Esophagus squamous epithelium (tissue), 5 donors: ENCODE measurements around the gene PRELID2. TPM values are rescaled to one million over a fixed set of nuclear protein-coding genes. Genes with fewer than 3 reads are reported as not detected.

ENCODE experiments used
- DNase-seq: peaks from one replicate; lab custom pipeline; 2025; lab: John Stamatoyannopoulos, UW
- H3K27ac ChIP-seq, 4 donors: fragments of 200-600 bp; sonication (generic); one replicate each; pipeline ENCODE4 v1.5.1; 2016 to 2019; ENCODE audit warnings: mild to moderate bottlenecking in 1 of 4
- H3K27me3 ChIP-seq, 4 donors: fragments of 200-600 bp; sonication (generic); 1 replicate in 3 of 4; 2 replicates in 1 of 4; pipeline versions ENCODE4 v1.5.1 to v1.6.0; 2017 to 2021; ENCODE audit warnings: antibody characterized with exemption in 1 of 4
- H3K36me3 ChIP-seq, 3 donors: fragments of 200-600 bp; sonication (generic); one replicate each; pipeline ENCODE4 v1.5.1; 2016 to 2019
- H3K4me1 ChIP-seq, 3 donors: fragments of 200-600 bp; sonication (generic); one replicate each; pipeline ENCODE4 v1.5.1; 2017 to 2019
- H3K4me3 ChIP-seq, 4 donors: fragments of 200-600 bp; sonication (generic); 1 replicate in 3 of 4; 2 replicates in 1 of 4; pipeline ENCODE4 v1.5.1; 2016 to 2019; ENCODE audit warnings: mild to moderate bottlenecking in 2 of 4, moderate library complexity in 1 of 4
- H3K9me3 ChIP-seq, 3 donors: fragments of 200-600 bp; sonication (generic); one replicate each; pipeline ENCODE4 v1.5.1; 2016 to 2019
- POLR2A ChIP-seq, 4 donors: fragments of 450-650 bp; IDR thresholded peaks; one replicate each; pipeline ENCODE4 v1.6.1; 2017; ENCODE audit warnings: antibody characterized with exemption in 4 of 4, mild to moderate bottlenecking in 4 of 4, moderate library complexity in 3 of 4
- WGBS, 2 donors: methylation state at CpG; one replicate each; pipeline ENCODE4 v1.1.5; 2018; 5-methylcytosine and 5-hydroxymethylcytosine counted together
- intact Hi-C: fragments of 100-400 bp; cut with DNase I; formaldehyde crosslinking; loops from one replicate; pipeline ENCODE4 v1.15.0; 2022
- total RNA-seq, 4 donors: library from RNA; depleted of rRNA; stranded (reverse); fragments of >200 nt; gene quantifications; one replicate each; pipeline ENCODE4 v1.1.0, GENCODE V29; 2016
- TF ChIP-seq, protein P1 (sequence below), 6 experiments: fragments of 450-650 bp in 4 of 6; fragments of 200-600 bp in 2 of 6; sonication (generic) in 2 of 6; IDR thresholded peaks; one replicate each; pipeline ENCODE4 v1.5.1; 2016 to 2019; ENCODE audit warnings: antibody characterized with exemption in 6 of 6, mild to moderate bottlenecking in 4 of 6, moderate library complexity in 4 of 6
- donor health status: DM: yes; HTN: yes; CAD: no.

Gene PRELID2
- total RNA-seq, 4 donors from 2014 or later: 0.68 to 12.6 (median 6.5) TPM

- Histone ChIP-seq H3K27ac (no peak overlapping the region), H3K4me3 (no peak overlapping the region), H3K36me3 (no peaks in the 10 kb centered on the region), H3K9me3 (no peaks in the 10 kb centered on the region), H3K4me1 (no peaks in the 10 kb centered on the region), H3K27me3 (no peaks in the 10 kb centered on the region)
- intact Hi-C loops: no loop called here
- WGBS, 2 donors: 78 to 81% methylated on average over 1 of the region's 1 CpG
- DNase-seq: no peak
- TF ChIP-seq, protein P1, sequence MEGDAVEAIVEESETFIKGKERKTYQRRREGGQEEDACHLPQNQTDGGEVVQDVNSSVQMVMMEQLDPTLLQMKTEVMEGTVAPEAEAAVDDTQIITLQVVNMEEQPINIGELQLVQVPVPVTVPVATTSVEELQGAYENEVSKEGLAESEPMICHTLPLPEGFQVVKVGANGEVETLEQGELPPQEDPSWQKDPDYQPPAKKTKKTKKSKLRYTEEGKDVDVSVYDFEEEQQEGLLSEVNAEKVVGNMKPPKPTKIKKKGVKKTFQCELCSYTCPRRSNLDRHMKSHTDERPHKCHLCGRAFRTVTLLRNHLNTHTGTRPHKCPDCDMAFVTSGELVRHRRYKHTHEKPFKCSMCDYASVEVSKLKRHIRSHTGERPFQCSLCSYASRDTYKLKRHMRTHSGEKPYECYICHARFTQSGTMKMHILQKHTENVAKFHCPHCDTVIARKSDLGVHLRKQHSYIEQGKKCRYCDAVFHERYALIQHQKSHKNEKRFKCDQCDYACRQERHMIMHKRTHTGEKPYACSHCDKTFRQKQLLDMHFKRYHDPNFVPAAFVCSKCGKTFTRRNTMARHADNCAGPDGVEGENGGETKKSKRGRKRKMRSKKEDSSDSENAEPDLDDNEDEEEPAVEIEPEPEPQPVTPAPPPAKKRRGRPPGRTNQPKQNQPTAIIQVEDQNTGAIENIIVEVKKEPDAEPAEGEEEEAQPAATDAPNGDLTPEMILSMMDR (IDR thresholded peaks at IDR 0.05): no peak
- no peak for TF ChIP-seq POLR2A (IDR thresholded peaks at IDR 0.05)
Measured at GRCh38 chr5:145760660-145761059, 74.5 kb downstream of the PRELID2 start.

- Histone ChIP-seq H3K4me3 (no peak overlapping the region), H3K27me3 (no peaks in the 10 kb centered on the region), H3K9me3 (peaks cover 0 to 15% (median 6%) of the 10 kb centered on the region in 3 donors), H3K27ac (no peak overlapping the region), H3K4me1 (no peaks in the 10 kb centered on the region), H3K36me3 (no peaks in the 10 kb centered on the region)
- no peak for TF ChIP-seq POLR2A (IDR thresholded peaks at IDR 0.05)
- TF ChIP-seq, protein P1 (IDR thresholded peaks at IDR 0.05): no peak
- intact Hi-C loops: no loop called here
- DNase-seq: no peak
- WGBS, 2 donors: 55 to 60% methylated on average over 5 of the region's 5 CpGs
Measured at GRCh38 chr5:145752947-145753346, 82.2 kb downstream of the PRELID2 start.

- Histone ChIP-seq H3K27me3 (no peaks in the 10 kb centered on the region), H3K27ac (no peak overlapping the region), H3K4me1 (no peaks in the 10 kb centered on the region), H3K36me3 (no peaks in the 10 kb centered on the region), H3K4me3 (no peak overlapping the region), H3K9me3 (peaks cover 0 to 16% (median 6%) of the 10 kb centered on the region in 3 donors)
- DNase-seq: no peak
- intact Hi-C loops: no loop called here
- TF ChIP-seq POLR2A (IDR thresholded peaks at IDR 0.05): no peak
- TF ChIP-seq, protein P1 (IDR thresholded peaks at IDR 0.05): no peak
- WGBS, 2 donors: 73 to 79% methylated on average over 2 of the region's 2 CpGs
Measured at GRCh38 chr5:145752534-145752933, 82.6 kb downstream of the PRELID2 start.

DNA sequence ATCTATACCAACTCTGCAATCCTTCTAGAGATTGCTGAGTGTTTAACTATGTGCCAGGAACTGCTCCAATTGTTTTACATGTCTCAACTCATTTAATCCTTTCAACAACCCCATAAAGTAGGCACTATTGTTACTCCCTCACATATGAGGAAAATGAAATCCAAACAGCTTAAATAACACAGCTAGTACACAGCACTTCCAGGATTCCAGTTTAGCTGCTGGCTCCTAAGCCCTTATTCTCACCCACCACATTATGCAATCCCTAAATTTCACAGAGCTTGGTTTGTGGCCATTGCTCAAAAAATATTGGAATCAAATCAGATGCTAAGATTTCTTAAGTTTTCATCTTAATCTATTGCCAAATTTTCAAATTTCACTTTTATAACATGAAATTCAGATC is 84.9 kb downstream of the PRELID2 start:
- H3K27ac ChIP-seq: no peak overlapping the region
- no peaks in the 10 kb centered on the region for H3K4me1 ChIP-seq
- H3K9me3 ChIP-seq: peaks cover 0 to 16% (median 6%) of the 10 kb centered on the region in 3 donors
- H3K27me3 ChIP-seq: no peaks in the 10 kb centered on the region
- no peak for TF ChIP-seq POLR2A (IDR thresholded peaks at IDR 0.05)
- TF ChIP-seq, protein P1 (IDR thresholded peaks at IDR 0.05): no peak
- no peak for DNase-seq
- intact Hi-C loops: no loop called here
- no peaks in the 10 kb centered on the region for H3K36me3 ChIP-seq
- H3K4me3 ChIP-seq: no peak overlapping the region

DNA sequence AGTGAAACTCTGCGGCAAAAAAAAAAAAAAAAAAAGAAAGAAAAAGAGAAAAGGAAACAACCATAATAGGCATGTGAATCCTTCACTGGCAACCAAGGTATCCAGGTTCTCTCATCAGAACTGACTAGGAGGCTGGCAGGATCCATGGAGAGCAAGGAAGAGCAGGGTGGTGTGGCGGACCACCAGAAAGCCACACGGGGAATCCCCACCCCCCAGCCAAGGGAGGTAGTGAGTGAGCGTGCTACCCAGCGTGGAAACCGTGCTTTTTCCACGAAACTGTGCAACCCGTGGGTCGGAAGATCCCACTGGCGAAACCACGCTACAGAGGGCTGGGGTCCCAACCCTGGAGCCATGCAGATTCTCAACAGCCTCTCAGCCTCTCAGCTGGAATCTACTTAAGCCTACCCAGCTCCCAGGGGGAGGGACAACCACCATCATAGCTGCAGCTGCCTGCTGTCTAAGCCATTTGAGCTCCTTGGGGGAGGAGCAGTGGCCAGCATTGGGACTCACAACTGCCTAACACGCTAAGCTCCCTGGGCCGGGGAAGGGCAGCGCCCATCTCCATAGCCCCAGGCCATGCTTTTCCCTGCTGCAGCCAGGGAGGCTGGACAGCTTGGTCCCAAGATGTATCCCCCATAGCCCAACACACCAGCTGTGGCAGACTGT is 91.6 kb downstream of the PRELID2 start:
- no peaks in the 10 kb centered on the region for H3K27me3 ChIP-seq
- TF ChIP-seq POLR2A (IDR thresholded peaks at IDR 0.05): no peak
- TF ChIP-seq, protein P1 (IDR thresholded peaks at IDR 0.05): no peak
- H3K9me3 ChIP-seq: peaks cover 0 to 7% (median 4%) of the 10 kb centered on the region in 3 donors
- H3K36me3 ChIP-seq: peaks cover 0 to 5% (median 0%) of the 10 kb centered on the region in 3 donors
- no peak overlapping the region for H3K4me3 ChIP-seq
- H3K4me1 ChIP-seq: no peaks in the 10 kb centered on the region
- no peak for DNase-seq
- intact Hi-C loops: no loop called here
- H3K27ac ChIP-seq: no peak overlapping the region
- WGBS, 2 donors: 92 to 97% methylated on average over 5 to 13 of the region's 14 CpGs
